ENCODE measurements around the gene EDC4. TPM values are rescaled to one million over a fixed set of nuclear protein-coding genes. Genes with fewer than 3 reads are reported as not detected.
"Not testable (repeated sequence)": the region's sequence is repeated elsewhere in the genome, so short reads cannot be mapped to it uniquely, and the experiment has no call there.

The EDC4 gene
- total RNA-seq, 1 experiment from 2014 or later, result 48.8 TPM

DNA sequence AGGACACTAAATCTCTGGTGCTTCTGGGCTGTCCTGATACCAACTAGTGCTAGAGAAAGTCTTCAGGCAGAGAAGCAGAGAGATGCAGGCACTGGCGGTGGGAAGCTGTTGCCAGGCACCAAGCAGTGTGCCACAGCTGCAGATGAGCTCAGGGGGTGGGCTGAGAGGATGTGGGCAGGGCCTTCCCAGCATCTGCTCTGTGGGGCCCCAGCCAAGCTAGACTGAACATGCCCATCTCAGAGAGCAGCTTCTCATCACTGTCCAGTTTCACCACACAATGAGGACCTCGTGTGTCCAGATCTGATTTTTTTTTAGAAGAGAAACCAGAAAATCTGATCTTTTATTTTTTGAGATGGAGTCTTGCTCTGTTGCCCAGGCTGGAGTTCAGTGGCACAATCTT, 37.3 kb downstream of the EDC4 start:
- H3K9me2 ChIP-seq (ENCODE audit: insufficient read depth), result no peaks in the 10 kb centered on the region
- no peak overlapping the region for H3K4me3 ChIP-seq
- no peak for DNase-seq
- no peak overlapping the region for H3K27ac ChIP-seq
- H3K4me2 ChIP-seq, result no peak overlapping the region
- H3K79me2 ChIP-seq (ENCODE audit: low read depth), result no peaks in the 10 kb centered on the region
- H4K20me1 ChIP-seq (ENCODE audit: insufficient read depth), result peaks cover 4% of the 10 kb centered on the region; the same call in 1 of the 2 replicates
- TF ChIP-seq EZH2 (IDR thresholded peaks at IDR 0.05; ENCODE audit: low read depth), result no peak
- TF ChIP-seq, protein P1, sequence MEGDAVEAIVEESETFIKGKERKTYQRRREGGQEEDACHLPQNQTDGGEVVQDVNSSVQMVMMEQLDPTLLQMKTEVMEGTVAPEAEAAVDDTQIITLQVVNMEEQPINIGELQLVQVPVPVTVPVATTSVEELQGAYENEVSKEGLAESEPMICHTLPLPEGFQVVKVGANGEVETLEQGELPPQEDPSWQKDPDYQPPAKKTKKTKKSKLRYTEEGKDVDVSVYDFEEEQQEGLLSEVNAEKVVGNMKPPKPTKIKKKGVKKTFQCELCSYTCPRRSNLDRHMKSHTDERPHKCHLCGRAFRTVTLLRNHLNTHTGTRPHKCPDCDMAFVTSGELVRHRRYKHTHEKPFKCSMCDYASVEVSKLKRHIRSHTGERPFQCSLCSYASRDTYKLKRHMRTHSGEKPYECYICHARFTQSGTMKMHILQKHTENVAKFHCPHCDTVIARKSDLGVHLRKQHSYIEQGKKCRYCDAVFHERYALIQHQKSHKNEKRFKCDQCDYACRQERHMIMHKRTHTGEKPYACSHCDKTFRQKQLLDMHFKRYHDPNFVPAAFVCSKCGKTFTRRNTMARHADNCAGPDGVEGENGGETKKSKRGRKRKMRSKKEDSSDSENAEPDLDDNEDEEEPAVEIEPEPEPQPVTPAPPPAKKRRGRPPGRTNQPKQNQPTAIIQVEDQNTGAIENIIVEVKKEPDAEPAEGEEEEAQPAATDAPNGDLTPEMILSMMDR (conservative IDR thresholded peaks at IDR 0.05), result no peak
- H3K4me1 ChIP-seq (replicated peaks; ENCODE audit: insufficient read depth), result no peaks in the 10 kb centered on the region
- POLR2A ChIA-PET (ENCODE audit: unreplicated experiment), result no interaction called here
- H2AFZ ChIP-seq, result no peak overlapping the region
- no TSS peak for BruUV-seq (replicated peaks)
- no peaks in the 10 kb centered on the region for H3K36me3 ChIP-seq (ENCODE audit: low read depth)
- no peaks in the 10 kb centered on the region for H3F3A ChIP-seq (ENCODE audit: insufficient read depth, low read depth)
- CTCF ChIA-PET, result no interaction called here
- intact Hi-C loops (cut with micrococcal nuclease; ENCODE audit: unreplicated experiment), result no loop called here
- no peaks in the 10 kb centered on the region for H3K9me3 ChIP-seq (ENCODE audit: insufficient read depth, low read depth)
- H3K27me3 ChIP-seq (ENCODE audit: insufficient read depth, low read depth), result no peaks in the 10 kb centered on the region

GRCh38 chr16:67914758-67915495, 42.1 kb downstream of the EDC4 start:
- no peak overlapping the region for H3K4me3 ChIP-seq
- H3K4me1 ChIP-seq (replicated peaks; ENCODE audit: insufficient read depth), result no peaks in the 10 kb centered on the region
- H3K9me3 ChIP-seq (ENCODE audit: insufficient read depth, low read depth), result no peaks in the 10 kb centered on the region
- no peak for DNase-seq
- H3F3A ChIP-seq (ENCODE audit: insufficient read depth, low read depth), result no peaks in the 10 kb centered on the region
- H3K36me3 ChIP-seq (ENCODE audit: low read depth), result no peaks in the 10 kb centered on the region
- intact Hi-C loops (cut with micrococcal nuclease; ENCODE audit: unreplicated experiment), result no loop called here
- no peaks in the 10 kb centered on the region for H3K27me3 ChIP-seq (ENCODE audit: insufficient read depth, low read depth)
- POLR2A ChIA-PET (ENCODE audit: unreplicated experiment), result interaction anchor here (0.7 kb wide), 1 partner anchor 99 kb away, joined by 11 read pairs; no protein-coding TSS in a partner anchor
- H4K20me1 ChIP-seq (ENCODE audit: insufficient read depth), result peaks cover 42% of the 10 kb centered on the region
- TF ChIP-seq EZH2 (IDR thresholded peaks at IDR 0.05; ENCODE audit: low read depth), result no peak
- TF ChIP-seq, protein P1 (conservative IDR thresholded peaks at IDR 0.05), result no peak
- CTCF ChIA-PET, result interaction anchor here (0.6 kb wide), 1 partner anchor 79 kb away, joined by 8 read pairs; no protein-coding TSS in a partner anchor
- no peak overlapping the region for H3K4me2 ChIP-seq
- no peak overlapping the region for H3K27ac ChIP-seq
- H2AFZ ChIP-seq, result no peak overlapping the region
- no TSS peak for BruUV-seq (replicated peaks)
- no peaks in the 10 kb centered on the region for H3K9me2 ChIP-seq (ENCODE audit: insufficient read depth)
- no peaks in the 10 kb centered on the region for H3K79me2 ChIP-seq (ENCODE audit: low read depth)

- H3K4me1 ChIP-seq (replicated peaks; ENCODE audit: insufficient read depth); intact Hi-C loops (cut with micrococcal nuclease; ENCODE audit: unreplicated experiment); H3K27ac ChIP-seq; H3K4me3 ChIP-seq; H3K79me2 ChIP-seq (ENCODE audit: low read depth); H3K4me2 ChIP-seq; H3K36me3 ChIP-seq (ENCODE audit: low read depth); H2AFZ ChIP-seq; H3K9me3 ChIP-seq (ENCODE audit: insufficient read depth, low read depth); H3K9me2 ChIP-seq (ENCODE audit: insufficient read depth); BruUV-seq (replicated peaks); DNase-seq; H3F3A ChIP-seq (ENCODE audit: insufficient read depth, low read depth); H3K27me3 ChIP-seq (ENCODE audit: insufficient read depth, low read depth): not testable (repeated sequence)
- POLR2A ChIA-PET (ENCODE audit: unreplicated experiment), result interaction anchor here (0.7 kb wide), 1 partner anchor 99 kb away, joined by 11 read pairs; no protein-coding TSS in a partner anchor
- CTCF ChIA-PET, result interaction anchor here (0.6 kb wide), 1 partner anchor 79 kb away, joined by 8 read pairs; no protein-coding TSS in a partner anchor
- peaks cover 44% of the 10 kb centered on the region for H4K20me1 ChIP-seq (ENCODE audit: insufficient read depth)
Observed at GRCh38 chr16:67915496-67915769, 42.6 kb downstream of the EDC4 start.
